ENCODE data around the gene L1TD1.
"Not testable (repeated sequence)": the region's sequence is repeated elsewhere in the genome, so short reads cannot be mapped to it uniquely, and the experiment has no call there.

The L1TD1 gene

GRCh38 chr1:62213075-62213914 lies 18.6 kb downstream of the L1TD1 start:
- no peak for DNase-seq
- TF ChIP-seq POLR2A (IDR thresholded peaks at IDR 0.05; ENCODE audit: low read length) (no peak), GATA1 (IDR thresholded peaks at IDR 0.05; ENCODE audit: low read depth, low read length) (no peak)

DNA sequence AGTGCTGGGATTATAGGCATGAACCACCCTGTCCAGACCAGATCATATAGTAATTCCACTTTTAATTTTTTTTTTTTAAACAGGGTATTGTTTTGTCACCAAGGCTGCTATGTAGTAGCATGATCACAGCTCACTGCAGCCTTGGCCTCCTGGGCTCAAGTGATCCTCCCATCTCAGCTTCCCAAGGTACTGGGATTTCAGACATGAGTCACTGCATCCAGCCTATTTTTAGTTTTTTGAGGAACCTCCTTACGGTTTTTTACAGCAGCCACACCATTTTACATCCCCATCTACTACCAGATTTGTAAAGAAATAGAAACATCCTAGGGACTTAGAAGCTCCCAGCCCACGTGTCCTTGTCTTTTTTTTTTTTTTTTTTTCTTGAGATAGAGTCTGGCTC lies 24.0 kb downstream of the L1TD1 start:
- no peak for DNase-seq

GRCh38 chr1:62220456-62220855 lies 25.8 kb downstream of the L1TD1 start:
- not testable (repeated sequence) for DNase-seq

More for the DNA sequence above, 24.0 kb downstream of the L1TD1 start:
- TF ChIP-seq GATA1 (IDR thresholded peaks at IDR 0.05; ENCODE audit: low read depth, low read length) (no peak), POLR2A (IDR thresholded peaks at IDR 0.05; ENCODE audit: low read length) (no peak)

GRCh38 chr1:62221171-62221570 lies 26.5 kb downstream of the L1TD1 start:
- DNase-seq, result no peak
- TF ChIP-seq GATA1 (IDR thresholded peaks at IDR 0.05; ENCODE audit: low read depth, low read length) (no peak), POLR2A (IDR thresholded peaks at IDR 0.05; ENCODE audit: low read length) (no peak)

- no peak for DNase-seq
- TF ChIP-seq POLR2A (IDR thresholded peaks at IDR 0.05; ENCODE audit: low read length), result no peak
- TF ChIP-seq GATA1 (IDR thresholded peaks at IDR 0.05; ENCODE audit: low read depth, low read length), result no peak
Measured at GRCh38 chr1:62222321-62222720, 27.7 kb downstream of the L1TD1 start.

- DNase-seq, result no peak
- TF ChIP-seq GATA1 (IDR thresholded peaks at IDR 0.05; ENCODE audit: low read depth, low read length) (no peak), POLR2A (IDR thresholded peaks at IDR 0.05; ENCODE audit: low read length) (no peak)
Measured at GRCh38 chr1:62224182-62224581, 29.5 kb downstream of the L1TD1 start.

DNA sequence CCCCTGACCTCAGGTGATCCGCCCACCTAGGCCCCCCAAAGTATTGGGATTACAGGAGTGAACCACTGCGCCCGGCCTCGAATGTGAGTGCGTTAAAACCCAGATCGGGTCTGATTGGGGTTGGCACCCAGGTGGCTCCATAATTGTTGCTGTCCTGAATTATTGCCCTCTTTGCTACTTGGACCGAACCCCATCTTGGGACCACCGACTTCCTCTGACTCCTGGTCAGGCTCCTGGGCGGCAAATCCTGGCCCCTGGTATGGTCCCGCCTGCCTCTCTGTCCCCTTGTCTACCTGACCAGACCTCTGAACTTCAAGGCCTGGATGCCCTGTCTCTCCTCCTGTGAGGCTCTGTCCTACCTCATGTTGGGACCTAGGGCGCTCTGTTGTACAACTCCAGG lies 32.8 kb downstream of the L1TD1 start:
- DNase-seq, result no peak
- no peak for TF ChIP-seq POLR2A (IDR thresholded peaks at IDR 0.05; ENCODE audit: low read length)

DNA sequence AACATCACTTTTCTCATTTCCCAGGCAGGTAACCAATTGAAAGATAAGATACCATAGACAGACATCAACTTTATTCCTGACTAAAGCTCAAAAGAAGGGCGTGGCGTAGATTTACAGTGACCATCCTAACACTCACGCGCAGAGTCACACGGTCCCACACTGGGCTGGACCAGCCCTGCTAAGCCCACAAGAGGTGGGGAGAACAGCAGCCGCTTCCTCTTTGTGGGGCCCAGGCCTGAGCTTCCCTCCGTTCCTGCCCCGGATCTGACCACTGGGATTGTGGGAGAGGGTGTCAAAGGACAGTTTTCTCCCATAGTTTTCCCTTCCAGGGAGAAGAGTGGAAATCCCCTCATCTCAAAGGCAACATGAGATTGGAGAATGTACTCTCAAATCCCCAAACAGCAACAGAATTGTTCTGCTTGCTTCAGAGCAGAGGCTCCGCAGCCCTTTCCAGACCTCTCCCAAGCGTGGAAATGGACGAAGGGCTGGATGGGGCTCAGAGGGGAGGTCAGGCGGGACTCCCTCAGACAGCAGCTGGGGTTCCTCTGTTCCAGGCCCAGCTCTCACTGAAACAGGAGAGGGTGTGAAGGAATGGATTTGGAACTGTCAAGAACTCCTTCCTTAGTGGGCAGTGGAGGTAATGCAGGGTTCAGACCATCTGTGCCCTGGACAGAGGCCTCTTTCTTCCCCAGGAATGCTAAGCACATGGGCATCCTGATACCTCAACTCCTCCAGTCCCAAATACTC lies 33.7 kb downstream of the L1TD1 start:
- no peak for TF ChIP-seq GATA1 (IDR thresholded peaks at IDR 0.05; ENCODE audit: low read depth, low read length)
- TF ChIP-seq POLR2A (IDR thresholded peaks at IDR 0.05; ENCODE audit: low read length), result no peak
- no peak for DNase-seq

DNA sequence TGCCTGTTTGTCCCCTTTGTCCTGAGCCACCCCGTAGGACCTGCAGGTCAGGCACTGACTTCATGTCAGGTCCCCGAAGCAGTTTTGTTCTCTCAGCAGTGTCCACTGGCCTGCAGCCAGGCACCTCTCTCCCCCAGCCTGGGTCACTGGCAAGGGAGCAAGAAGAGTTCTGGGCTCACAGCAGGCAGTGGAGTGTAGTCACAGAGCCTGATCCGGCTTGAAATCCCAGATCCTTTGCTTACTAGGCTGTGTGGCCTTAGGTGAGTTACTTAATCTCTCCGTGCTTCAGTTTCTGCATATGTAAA lies 34.2 kb downstream of the L1TD1 start:
- DNase-seq, result no peak
- TF ChIP-seq POLR2A (IDR thresholded peaks at IDR 0.05; ENCODE audit: low read length) (no peak), GATA1 (IDR thresholded peaks at IDR 0.05; ENCODE audit: low read depth, low read length) (no peak)

GRCh38 chr1:62229468-62229867 lies 34.8 kb downstream of the L1TD1 start:
- DNase-seq, result no peak
- TF ChIP-seq GATA1 (IDR thresholded peaks at IDR 0.05; ENCODE audit: low read depth, low read length) (no peak), POLR2A (IDR thresholded peaks at IDR 0.05; ENCODE audit: low read length) (no peak)

DNA sequence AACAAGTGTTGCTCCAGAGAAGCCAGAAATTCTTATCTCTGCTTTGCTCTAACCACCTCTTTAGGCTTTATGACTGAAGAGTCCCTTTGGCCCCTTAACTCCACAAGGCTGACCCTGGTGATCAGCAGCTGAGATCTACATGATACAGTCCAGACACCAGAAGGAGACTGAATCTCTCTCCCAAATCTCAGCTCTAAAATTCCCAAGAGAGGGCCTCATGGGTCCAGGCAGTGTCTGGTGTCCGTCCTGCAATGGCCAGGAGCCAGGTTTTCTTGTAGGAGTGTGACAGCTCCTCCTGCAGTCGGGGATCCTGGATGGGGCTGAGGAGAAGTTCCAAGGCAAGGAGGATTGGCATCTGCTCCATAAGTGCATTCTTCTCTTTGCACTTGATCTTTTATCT lies 35.3 kb downstream of the L1TD1 start:
- no peak for DNase-seq
- TF ChIP-seq GATA1 (IDR thresholded peaks at IDR 0.05; ENCODE audit: low read depth, low read length) (no peak), POLR2A (IDR thresholded peaks at IDR 0.05; ENCODE audit: low read length) (no peak)

DNA sequence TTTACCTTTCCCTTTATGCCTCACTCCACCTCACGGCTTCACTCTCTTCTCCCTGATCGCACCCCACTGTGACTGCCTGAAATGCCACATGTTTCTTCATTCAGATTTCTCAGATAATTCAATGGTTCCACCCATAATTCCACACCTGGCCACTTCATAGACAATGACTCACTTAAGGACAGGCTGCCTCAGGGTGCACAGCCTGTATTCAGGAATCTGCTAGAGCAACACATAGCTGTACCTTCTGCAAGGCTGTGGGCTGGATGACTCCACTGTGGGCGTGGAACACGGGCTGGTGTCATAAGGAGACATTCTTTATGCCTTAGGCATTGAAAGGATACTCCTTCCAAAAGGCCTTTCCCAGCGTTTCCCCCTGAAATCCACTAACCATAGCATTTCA lies 36.1 kb downstream of the L1TD1 start:
- DNase-seq, result no peak

GRCh38 chr1:62232871-62233278 lies 38.2 kb downstream of the L1TD1 start:
- no peak for DNase-seq

More for the DNA sequence above, 36.1 kb downstream of the L1TD1 start:
- TF ChIP-seq POLR2A (IDR thresholded peaks at IDR 0.05; ENCODE audit: low read length) (no peak), GATA1 (IDR thresholded peaks at IDR 0.05; ENCODE audit: low read depth, low read length) (no peak)

DNA sequence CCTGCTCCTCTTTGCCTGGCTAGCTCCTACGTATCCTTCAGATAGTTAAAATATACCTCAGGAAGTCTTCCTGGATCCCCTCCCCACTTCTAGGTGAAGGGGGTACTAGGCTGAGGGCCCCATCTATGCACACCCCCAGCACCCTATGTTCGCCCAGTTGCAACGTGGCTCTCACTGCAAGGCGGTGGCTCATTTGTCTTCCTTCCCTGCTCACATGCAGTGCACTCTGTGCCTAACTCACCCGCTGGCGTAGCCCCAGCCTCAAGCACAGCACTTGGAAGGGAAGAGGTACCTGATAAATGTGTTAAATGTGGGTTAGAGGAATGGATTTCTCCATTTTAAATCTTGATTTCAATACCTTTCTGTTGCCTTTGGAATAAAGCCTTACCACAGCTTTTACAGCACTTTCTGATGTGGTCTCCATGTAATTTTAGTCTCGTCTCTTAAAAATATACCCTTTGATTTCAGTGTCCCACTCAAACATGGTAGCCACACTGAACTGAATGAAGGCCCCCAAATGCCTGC lies 39.3 kb downstream of the L1TD1 start:
- DNase-seq, result no peak
- TF ChIP-seq GATA1 (IDR thresholded peaks at IDR 0.05; ENCODE audit: low read depth, low read length) (no peak), POLR2A (IDR thresholded peaks at IDR 0.05; ENCODE audit: low read length) (no peak)

More at GRCh38 chr1:62232871-62233278, 38.2 kb downstream of the L1TD1 start:
- no peak for TF ChIP-seq POLR2A (IDR thresholded peaks at IDR 0.05; ENCODE audit: low read length)
- TF ChIP-seq GATA1 (IDR thresholded peaks at IDR 0.05; ENCODE audit: low read depth, low read length), result no peak

GRCh38 chr1:62234688-62235087 lies 40.0 kb downstream of the L1TD1 start:
- TF ChIP-seq POLR2A (IDR thresholded peaks at IDR 0.05; ENCODE audit: low read length) (no peak), GATA1 (IDR thresholded peaks at IDR 0.05; ENCODE audit: low read depth, low read length) (no peak)
- no peak for DNase-seq

Measured in erythroblast (primary cell).